Chondrocyte (in vitro differentiated cells): ENCODE results near the gene CXCL10. TPM values are rescaled to one million over a fixed set of nuclear protein-coding genes. Genes with fewer than 3 reads are reported as not detected.

ENCODE experiments used
- DNase-seq: peaks from one replicate; pipeline ENCODE4 v3.0.0; 2021; ENCODE audit warnings: mixed read lengths, low spot score
- H3K27ac Mint-ChIP-seq: one replicate; pipeline ENCODE4 v1.8.0; 2021; ENCODE audit warnings: mild to moderate bottlenecking, moderate library complexity, mixed read lengths; ENCODE audit not compliant: unreplicated experiment
- H3K27me3 Mint-ChIP-seq: 2 replicates; pipeline ENCODE4 v1.8.0; 2021; ENCODE audit warnings: low read depth, mixed read lengths
- H3K36me3 Mint-ChIP-seq: 2 replicates; pipeline ENCODE4 v1.8.0; 2021; ENCODE audit warnings: low read depth, mixed read lengths
- H3K4me1 Mint-ChIP-seq: 2 replicates; pipeline ENCODE4 v1.8.0; 2021; ENCODE audit warnings: low read depth, mild to moderate bottlenecking, mixed read lengths
- H3K4me3 Mint-ChIP-seq: one replicate; pipeline ENCODE4 v1.8.0; 2021; ENCODE audit warnings: mild to moderate bottlenecking, moderate library complexity, mixed read lengths; ENCODE audit not compliant: unreplicated experiment
- H3K9me3 Mint-ChIP-seq: 2 replicates; pipeline ENCODE4 v1.8.0; 2021; ENCODE audit warnings: low read depth, mixed read lengths
- CTCF ChIP-seq: fragments of 200-600 bp; sonication (generic); IDR thresholded peaks from 2 replicates; pipeline ENCODE4 v1.5.0; 2021; ENCODE audit warnings: antibody characterized with exemption, mild to moderate bottlenecking, moderate library complexity
- total RNA-seq: library from RNA; stranded (reverse); gene quantifications from 3 replicates; pipeline ENCODE4 v1.2.1, GENCODE V29; 2021

The CXCL10 gene
- total RNA-seq, 1 donor from 2014 or later, result not detected

GRCh38 chr4:76009311-76009710 is 14.0 kb downstream of the CXCL10 start:
- Mint-ChIP-seq H3K9me3 (no peaks in the 10 kb centered on the region), H3K27ac (no peak overlapping the region), H3K27me3 (peaks cover 23% of the 10 kb centered on the region), H3K4me1 (peaks cover 14% of the 10 kb centered on the region), H3K36me3 (no peaks in the 10 kb centered on the region), H3K4me3 (no peak overlapping the region)
- no peak for DNase-seq
- TF ChIP-seq CTCF, result no peak

DNA sequence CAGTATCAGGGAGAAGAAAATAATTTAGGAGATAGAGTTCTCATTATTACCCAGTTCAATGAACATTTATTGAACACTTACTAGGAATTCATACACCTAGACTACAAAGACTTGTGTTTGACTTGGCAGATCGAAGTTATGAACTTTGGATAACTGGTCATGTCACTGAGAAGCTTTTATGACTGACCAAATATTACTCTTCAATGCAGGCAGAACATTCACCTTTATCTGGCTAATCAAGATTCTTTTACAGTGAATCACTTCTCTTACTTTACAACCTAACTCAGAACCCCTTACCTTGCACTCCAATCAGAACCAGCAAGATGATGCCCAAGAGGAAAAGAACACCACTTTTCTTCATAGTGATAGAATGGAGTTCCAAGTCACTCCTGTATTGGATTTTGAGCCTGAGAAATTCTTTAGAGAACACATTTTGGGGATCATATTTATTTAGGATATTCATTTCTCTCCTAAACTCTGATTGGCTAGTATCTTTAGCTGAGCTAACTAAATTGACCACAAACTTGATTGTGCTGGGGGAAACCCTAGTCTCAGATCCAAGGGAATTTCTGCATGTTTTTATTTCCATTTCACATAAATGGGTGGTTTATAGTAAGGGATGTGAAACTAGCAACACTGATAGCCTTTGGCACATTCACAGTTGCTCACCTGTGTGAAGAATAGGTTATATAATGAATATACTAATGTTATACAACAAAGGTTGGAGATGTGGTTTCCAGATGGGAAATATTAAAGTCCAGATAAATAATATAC is 16.0 kb downstream of the CXCL10 start, which contains the start of gene CXCL9:
Gene CXCL9, minus strand, starts transcription at position 421 of the 774 bp plus-strand sequence. Its CDS starts 60 bp downstream, at position 361.
- H3K27me3 Mint-ChIP-seq, result peaks cover 31% of the 10 kb centered on the region
- TF ChIP-seq CTCF, result no peak
- H3K36me3 Mint-ChIP-seq, result peaks cover 2% of the 10 kb centered on the region
- peaks cover 11% of the 10 kb centered on the region for H3K4me1 Mint-ChIP-seq
- no peaks in the 10 kb centered on the region for H3K9me3 Mint-ChIP-seq
- DNase-seq, result no peak
- no peak within 1 kb of the TSS for H3K27ac Mint-ChIP-seq
- H3K4me3 Mint-ChIP-seq, result no peak within 1 kb of the TSS

GRCh38 chr4:76003620-76004019 is 19.7 kb downstream of the CXCL10 start:
- Mint-ChIP-seq H3K9me3 (no peaks in the 10 kb centered on the region), H3K27ac (no peak overlapping the region), H3K4me1 (no peaks in the 10 kb centered on the region), H3K36me3 (peaks cover 2% of the 10 kb centered on the region), H3K4me3 (no peak overlapping the region), H3K27me3 (peaks cover 28% of the 10 kb centered on the region)
- DNase-seq, result no peak
- TF ChIP-seq CTCF, result no peak

- H3K4me3 Mint-ChIP-seq, result no peak overlapping the region
Measured at GRCh38 chr4:76003035-76003434, 20.3 kb downstream of the CXCL10 start.

GRCh38 chr4:76002176-76002575 is 21.1 kb downstream of the CXCL10 start:
- TF ChIP-seq CTCF, result no peak
- no peak overlapping the region for H3K27ac Mint-ChIP-seq
- no peak for DNase-seq
- no peaks in the 10 kb centered on the region for H3K4me1 Mint-ChIP-seq
- H3K9me3 Mint-ChIP-seq, result no peaks in the 10 kb centered on the region
- peaks cover 23% of the 10 kb centered on the region for H3K27me3 Mint-ChIP-seq
- H3K4me3 Mint-ChIP-seq, result no peak overlapping the region
- H3K36me3 Mint-ChIP-seq, result peaks cover 2% of the 10 kb centered on the region

More at GRCh38 chr4:76003035-76003434, 20.3 kb downstream of the CXCL10 start:
- Mint-ChIP-seq H3K9me3 (no peaks in the 10 kb centered on the region), H3K27me3 (peaks cover 25% of the 10 kb centered on the region), H3K27ac (no peak overlapping the region), H3K4me1 (no peaks in the 10 kb centered on the region), H3K36me3 (peaks cover 2% of the 10 kb centered on the region)
- DNase-seq, result no peak
- no peak for TF ChIP-seq CTCF
